ENCODE measurements around the gene SORT1. TPM values are rescaled to one million over a fixed set of nuclear protein-coding genes. Genes with fewer than 3 reads are reported as not detected.

SORT1 gene
- total and polyA plus RNA-seq, 2 of the 13 experiments (the other 11 are each of a cell fraction or from before 2014, with no cell fraction given): 32.4 to 93.0 TPM

DNA sequence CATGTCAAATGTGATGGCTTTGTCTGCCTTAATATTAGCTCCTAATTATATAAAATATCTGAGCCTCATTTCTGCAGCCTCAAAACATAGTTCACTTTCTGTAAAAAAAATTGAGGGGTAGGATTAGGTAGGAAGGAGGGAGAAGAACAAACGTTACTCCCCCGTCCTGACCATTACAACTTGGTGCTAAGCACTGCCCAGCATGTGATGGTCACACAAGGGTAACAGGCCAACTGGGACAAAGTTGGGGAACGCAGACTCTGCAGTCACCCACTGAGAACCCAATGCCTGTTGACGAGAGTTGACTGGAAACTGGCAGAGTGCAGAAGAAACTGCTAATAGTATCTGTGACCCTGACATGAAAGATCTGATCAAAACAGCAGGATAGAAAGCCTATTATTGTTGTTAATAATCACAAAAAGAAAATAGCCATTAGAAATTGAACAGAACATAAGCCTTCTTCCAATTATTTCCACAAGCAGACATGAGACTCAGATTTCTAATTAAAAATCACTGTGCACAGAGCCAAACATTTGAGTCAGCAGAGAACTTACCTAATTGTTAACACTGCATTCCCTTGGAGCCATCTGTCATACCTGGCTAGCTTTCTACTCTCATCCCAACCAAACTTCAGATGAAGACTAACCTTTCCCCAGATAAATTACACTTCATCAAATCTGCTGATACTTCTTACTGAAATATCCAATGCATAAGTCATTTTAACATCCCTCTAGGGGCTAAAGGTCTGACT, 5.5 kb downstream of the SORT1 start:
- intact Hi-C loops (cut with micrococcal nuclease; ENCODE audit: unreplicated experiment) (loop anchor here (2.0 to 10.0 kb wide), 3 partner anchors 21 to 297 kb away; partner anchors contain the start of genes PSRC1 and TMEM167B), in situ Hi-C loops (cut with HindIII; ENCODE audit: extremely low pct_ligation_motif_present, low pct_unique_long_range_greater_than_20kb) (no loop called here)
- Histone ChIP-seq H3K4me1 (ENCODE audit: insufficient read depth, low read length) (peaks cover 90% of the 10 kb centered on the region), H3K4me3 (replicated peaks in 1 of 3; ENCODE audit: insufficient read depth in 1 of 3, low read depth in 2 of 3, low read length in 3 of 3) (peak overlapping the region; percentile 31 to 62 (median 51)), H3K27me3 (ENCODE audit: control insufficient read depth in 1 of 2, insufficient read depth in 2 of 2, low read length in 2 of 2) (no peaks in the 10 kb centered on the region; a peak in 1 of 5 replicates), H2AFZ (ENCODE audit: low read length) (no peak overlapping the region), H4K20me1 (ENCODE audit: insufficient read depth, low read length) (no peaks in the 10 kb centered on the region), H3K36me3 (replicated peaks in 1 of 2; ENCODE audit: control insufficient read depth in 1 of 2, insufficient read depth in 2 of 2, low read length in 2 of 2) (peaks cover 0 to 8% of the 10 kb centered on the region in 2 experiments; a peak in 2 of 5 replicates), H3K79me2 (ENCODE audit: insufficient read depth, low read length) (peaks cover 88% of the 10 kb centered on the region), H3K9me3 (ENCODE audit: low read length) (no peaks in the 10 kb centered on the region), H3K9ac (ENCODE audit: insufficient read depth, low read depth, low read length) (peak overlapping the region; percentile 63), H3K4me2 (ENCODE audit: low read depth, low read length) (peak overlapping the region; percentile 82), H3K27ac (ENCODE audit: extremely low read length, insufficient read depth, low read length) (peak overlapping the region; percentile 84)
- ATAC-seq (peak; percentile 21), DNase-seq (ENCODE audit: low spot score) (no peak), FAIRE-seq (no peak)
- BruUV-seq (replicated peaks): no TSS peak
- POLR2A ChIA-PET: interaction anchor here (0.9 to 3.3 kb wide), 13 partner anchors 8 to 292 kb away, joined by 3 to 22 read pairs (median 4); partner anchors contain the start of genes PSMA5 and PSRC1
- TF ChIP-seq IKZF1 (IDR thresholded peaks at IDR 0.05) (no peak), ZSCAN25 (CRISPR knock-in tag; IDR thresholded peaks at IDR 0.05) (no peak), GATA4 (IDR thresholded peaks at IDR 0.05; ENCODE audit: borderline replicate concordance, low read depth) (no peak), RBAK (CRISPR knock-in tag; IDR thresholded peaks at IDR 0.05) (peak; percentile 82), PLRG1 (conservative IDR thresholded peaks at IDR 0.05) (no peak), ZFP82 (CRISPR knock-in tag; IDR thresholded peaks at IDR 0.05; ENCODE audit: borderline replicate concordance) (no peak), FOSL1 (CRISPR knock-in tag; IDR thresholded peaks at IDR 0.05; ENCODE audit: borderline replicate concordance) (no peak), MIXL1 (CRISPR knock-in tag; IDR thresholded peaks at IDR 0.05) (0 out of 2 replicates have a peak, but pooled peaks have one; percentile 4), ARNT (IDR thresholded peaks at IDR 0.05) (no peak), THAP11 (CRISPR knock-in tag; IDR thresholded peaks at IDR 0.05) (no peak), ATF7 (IDR thresholded peaks at IDR 0.05) (no peak), ATF7 (CRISPR knock-in tag; IDR thresholded peaks at IDR 0.05) (no peak), NFIC (IDR thresholded peaks at IDR 0.05; ENCODE audit: low read length) (0 out of 2 replicates have a peak, but pooled peaks have one; percentile 10), TP53 (CRISPR knock-in tag; conservative IDR thresholded peaks at IDR 0.05) (no peak), TARDBP (CRISPR knock-in tag; IDR thresholded peaks at IDR 0.05) (peak; percentile 41; the same call in 1 of the 2 replicates)
- TF ChIP-seq, protein P1, sequence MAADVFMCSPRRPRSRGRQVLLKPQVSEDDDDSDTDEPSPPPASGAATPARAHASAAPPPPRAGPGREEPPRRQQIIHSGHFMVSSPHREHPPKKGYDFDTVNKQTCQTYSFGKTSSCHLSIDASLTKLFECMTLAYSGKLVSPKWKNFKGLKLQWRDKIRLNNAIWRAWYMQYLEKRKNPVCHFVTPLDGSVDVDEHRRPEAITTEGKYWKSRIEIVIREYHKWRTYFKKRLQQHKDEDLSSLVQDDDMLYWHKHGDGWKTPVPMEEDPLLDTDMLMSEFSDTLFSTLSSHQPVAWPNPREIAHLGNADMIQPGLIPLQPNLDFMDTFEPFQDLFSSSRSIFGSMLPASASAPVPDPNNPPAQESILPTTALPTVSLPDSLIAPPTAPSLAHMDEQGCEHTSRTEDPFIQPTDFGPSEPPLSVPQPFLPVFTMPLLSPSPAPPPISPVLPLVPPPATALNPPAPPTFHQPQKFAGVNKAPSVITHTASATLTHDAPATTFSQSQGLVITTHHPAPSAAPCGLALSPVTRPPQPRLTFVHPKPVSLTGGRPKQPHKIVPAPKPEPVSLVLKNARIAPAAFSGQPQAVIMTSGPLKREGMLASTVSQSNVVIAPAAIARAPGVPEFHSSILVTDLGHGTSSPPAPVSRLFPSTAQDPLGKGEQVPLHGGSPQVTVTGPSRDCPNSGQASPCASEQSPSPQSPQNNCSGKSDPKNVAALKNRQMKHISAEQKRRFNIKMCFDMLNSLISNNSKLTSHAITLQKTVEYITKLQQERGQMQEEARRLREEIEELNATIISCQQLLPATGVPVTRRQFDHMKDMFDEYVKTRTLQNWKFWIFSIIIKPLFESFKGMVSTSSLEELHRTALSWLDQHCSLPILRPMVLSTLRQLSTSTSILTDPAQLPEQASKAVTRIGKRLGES (CRISPR knock-in tag; IDR thresholded peaks at IDR 0.05; ENCODE audit: borderline replicate concordance): no peak
- 46% methylated on average over 4 of the region's 4 CpGs for WGBS (ENCODE audit: low lambda C conversion rate)
- CTCF ChIA-PET (ENCODE audit: low intra/inter-chr PET ratio, low total read pairs): no interaction called here
